GM10266 (cell line): ENCODE results near the gene SMIM31.

Experiments used
- DNase-seq: peaks from one replicate; pipeline ENCODE4 v3.0.0; 2012; ENCODE audit errors: extremely low spot score
- TF ChIP-seq, protein P1 (sequence below): IDR thresholded peaks from 2 replicates; pipeline ENCODE4 v1.5.1; 2012; ENCODE audit warnings: mild to moderate bottlenecking, low read depth; ENCODE audit not compliant: control insufficient read depth, insufficient read depth; ENCODE audit errors: missing control alignments

Gene SMIM31

GRCh38 chr4:164803702-164804101 is 49.8 kb downstream of the SMIM31 start:
- TF ChIP-seq, protein P1, sequence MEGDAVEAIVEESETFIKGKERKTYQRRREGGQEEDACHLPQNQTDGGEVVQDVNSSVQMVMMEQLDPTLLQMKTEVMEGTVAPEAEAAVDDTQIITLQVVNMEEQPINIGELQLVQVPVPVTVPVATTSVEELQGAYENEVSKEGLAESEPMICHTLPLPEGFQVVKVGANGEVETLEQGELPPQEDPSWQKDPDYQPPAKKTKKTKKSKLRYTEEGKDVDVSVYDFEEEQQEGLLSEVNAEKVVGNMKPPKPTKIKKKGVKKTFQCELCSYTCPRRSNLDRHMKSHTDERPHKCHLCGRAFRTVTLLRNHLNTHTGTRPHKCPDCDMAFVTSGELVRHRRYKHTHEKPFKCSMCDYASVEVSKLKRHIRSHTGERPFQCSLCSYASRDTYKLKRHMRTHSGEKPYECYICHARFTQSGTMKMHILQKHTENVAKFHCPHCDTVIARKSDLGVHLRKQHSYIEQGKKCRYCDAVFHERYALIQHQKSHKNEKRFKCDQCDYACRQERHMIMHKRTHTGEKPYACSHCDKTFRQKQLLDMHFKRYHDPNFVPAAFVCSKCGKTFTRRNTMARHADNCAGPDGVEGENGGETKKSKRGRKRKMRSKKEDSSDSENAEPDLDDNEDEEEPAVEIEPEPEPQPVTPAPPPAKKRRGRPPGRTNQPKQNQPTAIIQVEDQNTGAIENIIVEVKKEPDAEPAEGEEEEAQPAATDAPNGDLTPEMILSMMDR, result no peak
- DNase-seq, result no peak

DNA sequence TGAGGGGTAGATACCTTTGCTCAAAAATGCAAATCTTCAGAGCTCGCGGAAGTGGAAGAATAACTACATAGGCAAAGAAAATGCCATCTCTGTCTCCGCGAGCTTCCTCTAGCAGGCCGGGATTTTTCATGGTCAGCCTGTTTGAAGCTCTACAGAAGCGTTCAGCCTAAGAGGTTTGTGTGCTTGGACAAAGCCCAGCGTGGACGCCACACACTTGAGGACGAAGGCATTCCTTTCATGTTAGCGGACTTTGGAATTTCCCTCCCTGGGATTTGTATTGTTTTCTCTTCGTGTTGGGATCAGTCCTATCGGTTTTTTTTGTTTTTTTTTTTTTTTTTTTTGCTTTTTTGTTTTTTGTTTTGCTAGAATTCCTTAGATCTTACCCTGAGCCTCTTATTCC is 53.7 kb downstream of the SMIM31 start:
- DNase-seq, result no peak
- TF ChIP-seq, protein P1, result no peak

DNA sequence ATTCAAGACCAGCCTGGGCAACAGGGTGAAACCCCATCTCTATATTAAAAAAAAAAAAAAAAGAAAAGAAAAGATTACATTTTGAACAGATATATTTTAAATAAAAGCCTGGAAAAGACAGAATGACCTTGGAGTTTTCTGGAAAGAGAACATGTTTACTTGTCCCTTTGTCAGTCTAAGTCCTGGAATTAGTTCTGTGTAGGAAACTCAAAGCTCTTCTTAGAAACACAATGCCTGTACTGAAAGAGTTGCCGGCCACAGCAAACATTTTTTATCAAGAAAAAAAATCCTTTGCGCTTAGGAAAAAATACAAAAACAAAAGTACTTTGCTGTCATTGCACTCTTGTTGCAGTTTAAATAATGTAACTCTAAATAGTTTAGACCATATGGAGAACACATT is 59.6 kb downstream of the SMIM31 start:
- DNase-seq, result no peak
- TF ChIP-seq, protein P1, result no peak

- TF ChIP-seq, protein P1, result no peak
- DNase-seq, result no peak
Measured at GRCh38 chr4:164815711-164816110, 61.8 kb downstream of the SMIM31 start.

GRCh38 chr4:164819366-164819765 is 65.4 kb downstream of the SMIM31 start:
- DNase-seq, result no peak
- TF ChIP-seq, protein P1, result no peak

GRCh38 chr4:164821711-164822110 is 67.8 kb downstream of the SMIM31 start:
- TF ChIP-seq, protein P1, result no peak
- no peak for DNase-seq

GRCh38 chr4:164824581-164824980 is 70.7 kb downstream of the SMIM31 start:
- TF ChIP-seq, protein P1, result no peak
- DNase-seq, result no peak

DNA sequence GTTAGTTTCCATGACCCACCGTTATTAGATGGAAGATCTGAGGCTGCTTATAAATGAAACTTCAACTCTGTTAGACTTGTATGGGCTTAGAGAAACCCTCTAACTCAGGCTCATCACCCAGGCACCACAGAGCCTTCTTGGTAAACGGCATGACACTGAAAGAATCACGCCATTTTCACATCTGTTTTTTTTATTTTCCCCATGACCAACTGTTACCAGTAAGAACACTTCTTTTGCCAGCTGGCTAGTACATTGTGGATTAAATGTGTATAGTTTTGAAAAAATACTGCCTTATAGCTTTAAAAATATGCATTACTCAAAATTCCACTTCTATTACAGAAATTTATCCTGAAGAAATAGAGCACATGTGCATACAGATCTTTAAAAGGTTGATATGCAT is 75.0 kb downstream of the SMIM31 start:
- TF ChIP-seq, protein P1, result no peak
- no peak for DNase-seq
